NB4 (cell line): ENCODE data around the gene GSTT2B.

ENCODE experiments used
- MYC ChIP-seq: IDR thresholded peaks from 2 replicates; pipeline ENCODE4 v1.6.1; 2011; ENCODE audit warnings: low read depth, low read length
- POLR2A ChIP-seq: IDR thresholded peaks from 2 replicates; pipeline ENCODE4 v1.6.1; 2011; ENCODE audit warnings: mild to moderate bottlenecking; ENCODE audit not compliant: insufficient read length; ENCODE audit errors: extremely low read depth
- TF ChIP-seq, protein P1 (sequence below): IDR thresholded peaks from one replicate; pipeline ENCODE4 v1.5.1; 2012; ENCODE audit warnings: low read depth, low read length
- TF ChIP-seq, protein P2 (sequence below): IDR thresholded peaks from 2 replicates; pipeline ENCODE4 v1.6.1; 2011; ENCODE audit warnings: low read depth, low read length

DNA sequence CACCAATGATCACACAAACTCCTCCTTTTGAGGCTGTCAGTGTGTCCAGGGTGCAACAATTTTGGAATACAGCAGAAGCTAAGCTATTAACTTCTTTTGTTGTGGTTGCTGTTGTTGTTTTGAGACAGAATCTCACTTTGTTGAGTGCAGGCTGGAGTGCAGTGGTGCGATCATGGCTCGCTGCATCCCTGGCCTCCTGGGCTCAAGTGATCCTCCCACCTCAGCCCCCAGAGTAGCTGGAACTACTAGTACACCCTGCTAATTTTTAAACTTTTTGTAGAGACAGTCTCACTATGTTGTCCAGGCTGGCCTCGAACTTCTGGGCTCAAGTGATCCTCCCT, 22.0 kb downstream of the GSTT2B start:
- no peak for TF ChIP-seq POLR2A
- TF ChIP-seq, protein P1, sequence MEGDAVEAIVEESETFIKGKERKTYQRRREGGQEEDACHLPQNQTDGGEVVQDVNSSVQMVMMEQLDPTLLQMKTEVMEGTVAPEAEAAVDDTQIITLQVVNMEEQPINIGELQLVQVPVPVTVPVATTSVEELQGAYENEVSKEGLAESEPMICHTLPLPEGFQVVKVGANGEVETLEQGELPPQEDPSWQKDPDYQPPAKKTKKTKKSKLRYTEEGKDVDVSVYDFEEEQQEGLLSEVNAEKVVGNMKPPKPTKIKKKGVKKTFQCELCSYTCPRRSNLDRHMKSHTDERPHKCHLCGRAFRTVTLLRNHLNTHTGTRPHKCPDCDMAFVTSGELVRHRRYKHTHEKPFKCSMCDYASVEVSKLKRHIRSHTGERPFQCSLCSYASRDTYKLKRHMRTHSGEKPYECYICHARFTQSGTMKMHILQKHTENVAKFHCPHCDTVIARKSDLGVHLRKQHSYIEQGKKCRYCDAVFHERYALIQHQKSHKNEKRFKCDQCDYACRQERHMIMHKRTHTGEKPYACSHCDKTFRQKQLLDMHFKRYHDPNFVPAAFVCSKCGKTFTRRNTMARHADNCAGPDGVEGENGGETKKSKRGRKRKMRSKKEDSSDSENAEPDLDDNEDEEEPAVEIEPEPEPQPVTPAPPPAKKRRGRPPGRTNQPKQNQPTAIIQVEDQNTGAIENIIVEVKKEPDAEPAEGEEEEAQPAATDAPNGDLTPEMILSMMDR, result no peak
- TF ChIP-seq MYC, result no peak
- TF ChIP-seq, protein P2, sequence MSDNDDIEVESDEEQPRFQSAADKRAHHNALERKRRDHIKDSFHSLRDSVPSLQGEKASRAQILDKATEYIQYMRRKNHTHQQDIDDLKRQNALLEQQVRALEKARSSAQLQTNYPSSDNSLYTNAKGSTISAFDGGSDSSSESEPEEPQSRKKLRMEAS, result no peak
